Measurements from ENCODE around the gene SNN. TPM values are rescaled to one million over a fixed set of nuclear protein-coding genes. Genes with fewer than 3 reads are reported as not detected.

The SNN gene
- total and polyA plus RNA-seq, 2 of the 8 experiments (the other 6 are each of a cell fraction or from before 2014, with no cell fraction given): 37.4 to 66.9 TPM

GRCh38 chr16:11665071-11665491, 3.2 kb upstream of the SNN start:
- no peak overlapping the region for H2BK120ac ChIP-seq (replicated peaks; ENCODE audit: low read depth, low read length)
- H3K27ac ChIP-seq (ENCODE audit: low read depth, low read length): no peak overlapping the region
- H3K79me1 ChIP-seq (ENCODE audit: low read depth, low read length): peaks cover 6% of the 10 kb centered on the region
- no peak overlapping the region for H3K56ac ChIP-seq (replicated peaks; ENCODE audit: insufficient read length, low read depth, low read length)
- no peak overlapping the region for H3K9ac ChIP-seq (replicated peaks in 1 of 4; ENCODE audit: extremely low read depth in 1 of 4, low read depth in 3 of 4, low read length in 3 of 4)
- TF ChIP-seq NRF1 (IDR thresholded peaks at IDR 0.05; ENCODE audit: low read depth, low read length) (no peak), ASH2L (IDR thresholded peaks at IDR 0.05; ENCODE audit: low read length) (peak; percentile 29)
- H3K4me3 ChIP-seq (ENCODE audit: extremely low read depth in 1 of 4, insufficient read depth in 2 of 4, low read depth in 3 of 4, low read length in 4 of 4): no peak overlapping the region
- no peak overlapping the region for H2BK15ac ChIP-seq (ENCODE audit: low read length)
- H4K8ac ChIP-seq (ENCODE audit: extremely low read depth, insufficient read depth, low read length): 0 out of 2 replicates have a peak overlapping the region, but pooled peaks have one; percentile 22
- peaks cover 10 to 14% of the 10 kb centered on the region in 2 experiments; a peak in 3 of 4 replicates for H3K79me2 ChIP-seq (ENCODE audit: control insufficient read depth in 1 of 2, insufficient read depth in 2 of 2, low read length in 2 of 2)
- H3K4ac ChIP-seq (replicated peaks; ENCODE audit: insufficient read length, low read depth, low read length): no peak overlapping the region
- DNase-seq (ENCODE audit: low read depth in 1 of 2, low spot score in 2 of 2) (peak in 1 of 2 experiments; percentile 68), FAIRE-seq (no peak)
- 28% methylated on average over 11 of the region's 11 CpGs; no CpG with 5 or more reads in 1 of the 2 experiments for whole genome bisulfite sequencing, 2 experiments (ENCODE audit: extremely low coverage in 1 of 2, insufficient coverage in 1 of 2, insufficient read length in 1 of 2, insufficient replicate concordance in 2 of 2, low coverage in 1 of 2, low lambda C conversion rate in 2 of 2, missing lambda C conversion rate in 1 of 2)
- peak overlapping the region; percentile 85; the same call in 1 of the 2 replicates for H2BK12ac ChIP-seq (ENCODE audit: low read depth, low read length)
- CTCF ChIA-PET (ENCODE audit: partially characterized antibody): interaction anchor here (0.8 to 4.3 kb wide), 9 partner anchors 22 to 269 kb away, joined by 3 to 23 read pairs (median 4); no protein-coding TSS in a partner anchor
- no peaks in the 10 kb centered on the region for H3K9me3 ChIP-seq (ENCODE audit: insufficient read depth in 2 of 2, low read depth in 1 of 2, low read length in 1 of 2)
- H3K23ac ChIP-seq (ENCODE audit: insufficient read length): no peak overlapping the region
- H3K4me2 ChIP-seq (ENCODE audit: insufficient read depth in 1 of 2, low read depth in 2 of 2, low read length in 2 of 2): peak overlapping the region; percentile 43 to 46
- no peak overlapping the region for H3K14ac ChIP-seq (ENCODE audit: insufficient read length)
- H3K36me3 ChIP-seq (ENCODE audit: control insufficient read depth in 2 of 4, insufficient read depth in 4 of 4, low read length in 3 of 4): no peaks in the 10 kb centered on the region
- peaks cover 3 to 10% of the 10 kb centered on the region in 2 experiments for H4K20me1 ChIP-seq (replicated peaks in 1 of 2; ENCODE audit: control insufficient read depth in 1 of 2, insufficient read depth in 2 of 2, low read length in 2 of 2)
- no peak overlapping the region for H2AK5ac ChIP-seq (ENCODE audit: low read depth, low read length)
- H3K18ac ChIP-seq (ENCODE audit: extremely low read depth, low read length): peak overlapping the region; percentile 56
- peak overlapping the region; percentile 92; the same call in 1 of the 2 replicates for H2BK5ac ChIP-seq (ENCODE audit: low read depth, low read length)
- H4K91ac ChIP-seq (replicated peaks; ENCODE audit: insufficient read length, low read length): no peak overlapping the region
- 0 out of 2 replicates have a peak overlapping the region, but pooled peaks have one; percentile 43 for H2AFZ ChIP-seq (ENCODE audit: low read length)
- H3K4me1 ChIP-seq (replicated peaks in 1 of 4; ENCODE audit: control insufficient read depth in 3 of 4, insufficient read depth in 4 of 4, low read length in 3 of 4): peaks cover 5 to 20% (median 16%) of the 10 kb centered on the region in 4 experiments
- peaks cover 0 to 4% (median 0%) of the 10 kb centered on the region in 4 experiments; a peak in 1 of 7 replicates for H3K27me3 ChIP-seq (replicated peaks in 1 of 4; ENCODE audit: control insufficient read depth in 3 of 4, extremely low read depth in 1 of 4, insufficient read depth in 3 of 4, low read length in 3 of 4)
- peak overlapping the region; percentile 96; the same call in 1 of the 2 replicates for H2BK20ac ChIP-seq (ENCODE audit: low read length)
- POLR2A ChIA-PET (ENCODE audit: partially characterized antibody): interaction anchor here (1.2 to 4.0 kb wide), 5 partner anchors 9 to 67 kb away, joined by 3 to 23 read pairs (median 4); no protein-coding TSS in a partner anchor
- H3K23me2 ChIP-seq (ENCODE audit: low read depth, low read length): peaks cover 5% of the 10 kb centered on the region; the same call in 1 of the 2 replicates
- peak overlapping the region; percentile 13 for H4K5ac ChIP-seq (ENCODE audit: insufficient read length, low read depth, low read length)
